Kidney (tissue), 14 donors: ENCODE results near the gene DIDO1. TPM values are rescaled to one million over a fixed set of nuclear protein-coding genes. Genes with fewer than 3 reads are reported as not detected.

Experiments used
- DNase-seq, 5 donors: peaks; one replicate each; pipeline ENCODE4 v3.0.0-alpha.2; 2013 to 2020
- FAIRE-seq: peaks from 2 replicates; lab custom pipeline; 2012; peaks lifted over from hg19 to GRCh38; lab: Jason Lieb, UNC
- H3K27ac ChIP-seq, 2 donors: one replicate each; pipeline ENCODE4 v1.7.0; 2013; ENCODE audit warnings: low read depth in 2 of 2, low read length in 2 of 2, inconsistent platforms in 1 of 2
- H3K27me3 ChIP-seq: one replicate; pipeline ENCODE4 v1.7.1; 2013; ENCODE audit warnings: low read length, inconsistent platforms; ENCODE audit not compliant: control insufficient read depth, insufficient read depth
- H3K36me3 ChIP-seq, 3 donors: one replicate each; pipeline versions ENCODE4 v1.7.0 to v1.7.1; 2013; ENCODE audit warnings: low read length in 3 of 3, control low read depth in 1 of 3, inconsistent platforms in 1 of 3; ENCODE audit not compliant: insufficient read depth in 3 of 3, control insufficient read depth in 2 of 3
- H3K4me1 ChIP-seq, 3 donors: one replicate each; pipeline versions ENCODE4 v1.7.0 to v1.7.1; 2013; ENCODE audit warnings: low read length in 3 of 3, inconsistent platforms in 1 of 3, low read depth in 1 of 3; ENCODE audit not compliant: control insufficient read depth in 2 of 3, insufficient read depth in 2 of 3
- H3K4me3 ChIP-seq, 3 donors: one replicate each; pipeline versions ENCODE4 v1.7.0 to v1.8.1; 2013; ENCODE audit warnings: low read length in 3 of 3, control low read depth in 1 of 3, inconsistent platforms in 1 of 3
- H3K9ac ChIP-seq, 3 donors: one replicate each; pipeline versions ENCODE4 v1.7.0 to v1.7.1; 2013; ENCODE audit warnings: low read length in 3 of 3, control low read depth in 1 of 3, inconsistent platforms in 1 of 3
- H3K9me3 ChIP-seq, 3 donors: one replicate each; pipeline versions ENCODE4 v1.7.0 to v1.7.1; 2013; ENCODE audit warnings: low read length in 3 of 3, control low read depth in 1 of 3, inconsistent platforms in 1 of 3; ENCODE audit not compliant: control insufficient read depth in 2 of 3, insufficient read depth in 1 of 3
- CTCF ChIP-seq: IDR thresholded peaks from 3 replicates; pipeline ENCODE4 v1.5.1; 2012; ENCODE audit warnings: mild to moderate bottlenecking, moderate library complexity, borderline replicate concordance; ENCODE audit not compliant: insufficient read depth; ENCODE audit errors: extremely low read depth
- intact Hi-C: fragments of 100-400 bp; cut with DNase I; formaldehyde crosslinking; loops from one replicate; pipeline ENCODE4 v1.11.1; 2022
- polyA plus RNA-seq: library from polyadenylated mRNA; stranded (reverse); fragments of 350-450 nt; fragmentation: Illumina TruSeq; extraction: RNeasy Lipid Tissue Mini Kit (QIAGEN cat#74804); gene quantifications from one replicate; pipeline ENCODE4 v1.2.3, GENCODE V29; 2014; ENCODE audit warnings: low read depth, low replicate concordance; ENCODE audit not compliant: insufficient read depth
- total RNA-seq: library from RNA; stranded (reverse); fragmentation: NEBNext Ultra II Directional; extraction: Animal tissue kit (Norgen Biotek cat#: 25700); gene quantifications from one replicate; pipeline ENCODE4 v1.2.1, GENCODE V29; 2021
- donor health status: control.
- donor health status: control.
- donor health status: control.
- donor health status: control.
- donor health status: control.
- donor health status: DM: yes; HTN: yes; CAD: no.
- donor health status: Normal renal cell carcinoma (clear cell type).

Gene DIDO1
- total and polyA plus RNA-seq, 2 donors from 2014 or later = 23.0 to 67.9 TPM

- H3K36me3 ChIP-seq = no peaks in the 10 kb centered on the region
- no peak overlapping the region for H3K27ac ChIP-seq
- H3K27me3 ChIP-seq = no peaks in the 10 kb centered on the region
- H3K4me3 ChIP-seq = no peak overlapping the region
- H3K4me1 ChIP-seq = peaks cover 0 to 10% (median 5%) of the 10 kb centered on the region in 3 donors
- TF ChIP-seq CTCF = no peak
- intact Hi-C loops = no loop called here
- FAIRE-seq (no peak), DNase-seq (peak in 2 of 5 donors; percentile 55 to 73)
- H3K9me3 ChIP-seq = no peaks in the 10 kb centered on the region
- H3K9ac ChIP-seq = no peak overlapping the region
Measured at GRCh38 chr20:62828511-62829230, 97.6 kb downstream of the DIDO1 start.

DNA sequence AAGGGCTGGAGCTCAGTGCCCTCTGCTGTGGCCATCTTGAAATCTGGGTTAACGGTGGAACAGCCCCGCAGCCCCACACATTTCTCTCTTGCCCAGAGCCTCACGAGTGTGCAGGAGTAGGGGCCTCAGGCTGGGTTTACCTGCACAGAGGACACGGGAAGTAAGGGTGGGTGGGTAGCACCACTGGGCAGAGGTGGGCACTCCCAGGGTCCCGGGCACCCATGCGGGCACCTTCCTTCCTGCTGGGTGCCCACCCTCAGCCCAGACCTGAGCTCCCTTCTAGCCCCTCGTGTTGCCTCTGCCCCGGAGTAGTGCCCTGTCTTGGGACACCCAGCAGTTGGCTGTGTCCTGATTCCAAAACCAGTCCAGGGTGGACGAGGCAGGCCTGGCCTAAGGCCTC, 98.3 kb downstream of the DIDO1 start:
- no peaks in the 10 kb centered on the region for H3K9me3 ChIP-seq
- no peaks in the 10 kb centered on the region for H3K36me3 ChIP-seq
- no peak for FAIRE-seq
- intact Hi-C loops = no loop called here
- TF ChIP-seq CTCF = no peak
- DNase-seq = peak in 1 of 5 donors; percentile 69
- no peaks in the 10 kb centered on the region for H3K27me3 ChIP-seq
- H3K4me1 ChIP-seq = peaks cover 0 to 10% (median 5%) of the 10 kb centered on the region in 3 donors
- no peak overlapping the region for H3K9ac ChIP-seq
- no peak overlapping the region for H3K27ac ChIP-seq
- H3K4me3 ChIP-seq = no peak overlapping the region

Other genes starting within 250 kb of the DIDO1 start
- 0.09 TPM for gene NTSR1, start 217.7 kb downstream of the DIDO1 start, total RNA-seq
- gene NTSR1, start 217.7 kb downstream of the DIDO1 start, polyA plus RNA-seq = not detected
- gene MRGBP, start 130.0 kb downstream of the DIDO1 start, total RNA-seq = 7.6 TPM
- gene MRGBP, start 130.0 kb downstream of the DIDO1 start, polyA plus RNA-seq = 9.0 TPM
- 46.8 TPM for gene OGFR, start 121.7 kb downstream of the DIDO1 start, total RNA-seq
- gene OGFR, start 121.7 kb downstream of the DIDO1 start, polyA plus RNA-seq = 33.7 TPM
- 4.3 TPM for gene COL9A3, start 109.5 kb downstream of the DIDO1 start, total RNA-seq
- 2.3 TPM for gene COL9A3, start 109.5 kb downstream of the DIDO1 start, polyA plus RNA-seq
- 11.5 TPM for gene TCFL5, start 64.7 kb downstream of the DIDO1 start, total RNA-seq
- 6.1 TPM for gene TCFL5, start 64.7 kb downstream of the DIDO1 start, polyA plus RNA-seq
- 37.3 TPM for gene GID8, start 11.6 kb upstream of the DIDO1 start, total RNA-seq
- gene GID8, start 11.6 kb upstream of the DIDO1 start, polyA plus RNA-seq = 16.4 TPM
- 9.5 TPM for gene SLC17A9, start 26.2 kb upstream of the DIDO1 start, total RNA-seq
- 2.0 TPM for gene SLC17A9, start 26.2 kb upstream of the DIDO1 start, polyA plus RNA-seq
- not detected for gene BHLHE23, start 80.5 kb upstream of the DIDO1 start, total RNA-seq
- gene BHLHE23, start 80.5 kb upstream of the DIDO1 start, polyA plus RNA-seq = not detected